Activated CD4-positive, alpha-beta T cell treated with anti-CD3 and anti-CD28 coated beads, Interleukin-10, Interleukin-2, amounts not matched to agents 100 ng/mL and 50 ng/mL, durations not matched to agents 16 hours and 8 hours (primary cell): ENCODE results near the gene PIAS2.
"Not testable (repeated sequence)": the region's sequence is repeated elsewhere in the genome, so short reads cannot be mapped to it uniquely, and the experiment has no call there.

Source experiments
- DNase-seq: peaks from one replicate; pipeline ENCODE4 v3.0.0-alpha.2; 2020

The PIAS2 gene

DNA sequence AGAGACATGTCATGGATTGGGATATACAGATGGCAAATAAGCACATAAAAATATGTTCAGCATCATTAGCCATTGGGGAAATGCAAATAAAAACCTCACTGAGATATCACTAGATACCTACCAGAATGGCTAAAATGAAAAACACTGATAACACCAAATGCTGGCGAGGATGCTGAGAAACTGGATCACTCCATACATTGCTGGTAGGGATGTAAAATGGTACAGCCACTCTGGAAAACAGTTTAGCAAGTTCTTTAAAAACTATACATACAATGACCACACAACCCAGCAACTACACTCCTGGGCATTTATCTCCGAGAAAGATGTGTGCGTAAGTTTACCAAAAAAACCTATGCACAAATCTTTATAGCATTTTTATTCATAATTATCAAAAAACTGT, 13.9 kb downstream of the PIAS2 start:
- no peak for DNase-seq

DNA sequence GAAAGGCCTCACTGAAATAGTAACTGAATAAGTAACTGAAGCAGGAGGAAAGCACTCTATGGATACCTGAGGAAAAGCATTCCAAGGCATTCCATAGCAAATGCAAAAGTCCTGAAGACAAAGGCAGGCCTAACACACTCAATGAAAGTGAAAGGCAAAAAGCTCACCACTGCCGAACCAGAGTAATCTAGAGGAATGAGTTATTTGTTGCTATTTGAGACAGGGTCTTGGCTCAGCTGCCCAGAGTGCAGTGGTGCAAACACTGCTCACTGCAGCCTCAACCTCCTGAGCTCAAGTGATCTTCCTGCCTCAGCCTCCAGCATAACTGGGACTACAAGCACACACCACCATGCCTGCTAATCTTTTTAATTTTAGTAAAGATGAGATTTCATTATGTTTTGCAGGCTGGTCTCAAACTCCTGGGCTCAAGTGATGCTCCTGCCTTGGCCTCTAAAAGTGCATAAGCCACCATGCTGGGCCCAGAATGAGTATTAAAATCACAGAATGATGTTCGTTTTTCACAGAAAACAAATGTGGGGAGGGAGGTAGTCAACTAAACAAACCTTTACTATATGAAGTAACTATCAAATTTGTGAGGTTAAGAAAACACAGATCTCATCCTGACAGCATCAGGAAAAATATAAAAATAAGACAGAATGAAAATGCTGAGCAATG, 17.9 kb downstream of the PIAS2 start:
- peak; percentile 28 for DNase-seq

DNA sequence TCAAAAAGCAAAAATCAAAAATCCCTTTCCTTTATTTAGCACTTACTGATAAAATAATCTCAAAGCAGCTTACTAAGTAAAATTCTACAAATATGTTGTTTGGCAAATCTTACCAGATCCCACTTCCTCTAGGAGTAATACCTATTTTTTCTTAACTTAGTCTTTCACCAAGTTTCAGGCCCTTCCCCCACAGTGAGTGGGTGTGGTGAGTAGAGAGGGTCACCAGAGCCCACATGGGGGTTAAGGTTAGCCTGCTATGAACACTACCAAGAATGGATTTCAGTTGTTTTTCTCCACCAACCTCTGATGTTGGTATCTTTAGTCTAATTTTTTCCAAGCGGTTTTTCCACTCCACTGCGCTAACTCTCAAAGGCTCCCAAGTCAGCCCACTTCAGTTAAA, 23.2 kb downstream of the PIAS2 start:
- no peak for DNase-seq

GRCh38 chr18:46893360-46893759, 23.9 kb downstream of the PIAS2 start:
- no peak for DNase-seq

GRCh38 chr18:46892842-46893241, 24.5 kb downstream of the PIAS2 start:
- peak; percentile 16 for DNase-seq

DNA sequence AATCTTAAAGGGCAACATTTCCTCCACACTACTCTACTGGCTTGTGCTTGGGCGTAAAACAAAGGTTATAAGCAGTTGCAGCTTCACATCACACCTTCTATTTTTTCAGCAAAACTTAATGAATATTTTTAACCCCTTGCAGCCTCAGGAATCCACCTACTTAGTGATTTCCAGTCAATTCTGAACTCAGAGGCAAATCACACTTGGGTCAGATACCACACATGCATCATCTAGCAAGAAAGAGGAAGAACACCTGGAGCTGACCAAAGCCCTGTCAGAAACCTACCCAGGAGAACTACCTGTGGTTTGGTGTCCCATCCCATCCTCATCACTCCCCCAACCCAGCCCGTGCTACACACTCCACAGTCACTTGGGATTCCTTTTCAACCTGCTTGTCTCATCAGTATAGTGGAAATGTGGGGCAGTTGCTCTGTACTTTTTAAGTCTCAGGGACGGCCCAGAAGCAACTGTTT, 25.5 kb downstream of the PIAS2 start:
- DNase-seq: peak; percentile 59

- DNase-seq: no peak
These were observed 28.3 kb downstream of the PIAS2 start for GRCh38 chr18:46888965-46889364.

- DNase-seq: no peak
These were observed 30.4 kb downstream of the PIAS2 start for GRCh38 chr18:46886893-46887292.

GRCh38 chr18:46883180-46883579, 34.1 kb downstream of the PIAS2 start:
- DNase-seq: no peak

DNA sequence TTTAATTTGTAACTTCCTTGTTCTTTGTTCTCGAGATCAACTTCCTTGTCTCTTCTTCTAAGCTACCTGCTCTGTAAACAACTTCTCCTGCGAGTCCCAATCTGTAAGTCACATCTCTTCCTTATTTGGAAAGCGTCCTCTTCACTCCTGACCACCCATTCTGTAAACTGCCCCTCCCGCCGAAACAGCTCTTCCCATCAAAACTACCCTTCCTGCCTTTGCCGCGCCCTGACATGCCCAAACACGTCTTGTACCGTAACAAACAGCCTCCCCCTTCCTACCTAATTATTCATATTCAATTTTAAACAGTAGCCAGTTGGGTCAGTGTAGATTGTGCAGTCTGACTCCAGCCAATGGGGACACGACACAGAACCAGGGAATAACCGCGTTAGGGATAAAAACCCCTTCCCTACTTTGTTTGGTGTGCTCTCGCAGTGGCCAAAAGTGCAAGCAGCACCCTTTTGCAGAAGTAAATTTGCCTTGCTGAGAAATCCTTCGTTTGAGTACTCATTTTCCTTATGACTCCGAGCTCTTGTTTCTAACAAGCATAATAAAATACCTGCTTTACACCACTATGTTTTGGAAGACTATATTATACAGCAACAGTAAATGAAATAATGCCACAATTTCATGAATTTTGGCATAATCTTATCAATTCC, 39.8 kb downstream of the PIAS2 start:
- DNase-seq: no peak

DNA sequence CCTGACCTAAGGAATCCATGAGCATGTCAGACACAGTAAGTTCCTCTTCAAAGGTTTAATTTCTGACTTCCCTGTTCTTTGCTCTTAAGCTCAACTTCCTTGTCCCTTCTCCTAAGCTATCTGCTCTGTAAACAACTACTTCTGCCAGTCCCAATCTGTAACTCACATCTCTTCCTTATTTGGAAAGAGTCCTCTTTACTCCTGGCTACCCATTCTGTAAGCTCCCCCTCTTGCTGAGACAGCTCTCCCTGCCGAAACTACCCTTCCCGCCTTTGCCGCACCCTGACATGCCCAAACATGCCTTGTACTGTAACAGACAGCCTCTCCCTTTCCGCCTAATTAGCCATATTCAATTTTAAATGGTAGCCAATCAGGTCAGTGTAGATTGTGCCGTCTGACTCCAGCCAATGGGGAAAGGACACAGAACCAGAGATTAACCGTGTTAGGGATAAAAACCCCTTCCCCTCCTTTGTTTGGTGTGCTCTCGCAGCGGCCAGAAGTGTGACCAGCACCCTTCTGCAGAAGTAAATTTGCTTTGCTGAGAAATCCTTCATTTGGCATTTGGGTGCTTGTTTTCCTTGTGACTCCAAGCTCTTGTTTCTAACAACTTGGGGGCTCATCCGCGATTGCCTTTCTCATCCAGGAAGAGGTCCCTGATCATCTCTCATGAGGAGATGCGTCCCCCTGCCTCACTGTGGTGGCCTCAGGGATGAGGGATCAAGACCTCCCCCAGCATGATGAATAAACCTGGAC, 49.0 kb downstream of the PIAS2 start:
- no peak for DNase-seq

GRCh38 chr18:46867367-46868143, 49.8 kb downstream of the PIAS2 start:
- DNase-seq: no peak

DNA sequence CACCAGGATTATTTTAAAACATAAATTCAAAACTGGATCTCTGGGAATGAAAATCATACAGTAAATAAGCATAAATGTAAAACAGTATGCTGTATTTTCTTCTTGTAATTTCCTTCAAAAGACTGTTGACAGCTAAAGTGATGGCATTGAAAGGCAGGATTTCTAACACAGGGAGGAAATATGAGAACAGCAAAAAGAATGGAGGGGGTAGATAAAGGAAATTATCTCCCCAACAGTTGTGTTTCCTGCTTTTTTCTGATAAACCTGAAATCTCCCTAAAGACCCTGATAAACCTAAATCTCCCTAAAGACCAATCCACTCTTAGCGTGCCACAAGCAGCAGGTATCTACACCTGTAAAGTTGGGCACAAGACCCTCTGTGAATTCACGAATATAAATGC, 50.8 kb downstream of the PIAS2 start:
- no peak for DNase-seq

DNA sequence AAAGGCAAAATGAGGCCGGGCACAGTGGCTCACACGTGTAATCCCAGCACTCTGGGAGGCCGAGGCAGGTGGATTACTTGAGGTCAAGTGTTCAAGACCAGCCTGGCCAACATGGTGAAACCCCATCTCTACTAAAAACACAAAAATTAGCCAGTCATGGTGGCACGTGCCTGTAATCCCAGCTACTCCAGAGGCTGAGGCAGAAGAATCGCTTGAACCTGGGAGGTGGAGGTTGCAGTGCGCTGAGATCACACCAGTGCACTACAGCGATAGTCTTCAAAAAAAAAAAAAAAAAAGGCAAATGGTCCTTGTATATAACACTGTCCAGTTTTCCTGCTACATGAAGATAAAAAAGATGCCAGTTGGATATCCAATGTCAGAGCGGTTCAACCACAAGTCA, 52.1 kb downstream of the PIAS2 start:
- not testable (repeated sequence) for DNase-seq

- DNase-seq: no peak
These were observed 57.5 kb downstream of the PIAS2 start for GRCh38 chr18:46859855-46860254.

GRCh38 chr18:46858290-46858689, 59.0 kb downstream of the PIAS2 start:
- no peak for DNase-seq

- DNase-seq: no peak
These were observed 60.3 kb downstream of the PIAS2 start for GRCh38 chr18:46856973-46857372.

GRCh38 chr18:46849007-46849406, 68.3 kb downstream of the PIAS2 start:
- no peak for DNase-seq

DNA sequence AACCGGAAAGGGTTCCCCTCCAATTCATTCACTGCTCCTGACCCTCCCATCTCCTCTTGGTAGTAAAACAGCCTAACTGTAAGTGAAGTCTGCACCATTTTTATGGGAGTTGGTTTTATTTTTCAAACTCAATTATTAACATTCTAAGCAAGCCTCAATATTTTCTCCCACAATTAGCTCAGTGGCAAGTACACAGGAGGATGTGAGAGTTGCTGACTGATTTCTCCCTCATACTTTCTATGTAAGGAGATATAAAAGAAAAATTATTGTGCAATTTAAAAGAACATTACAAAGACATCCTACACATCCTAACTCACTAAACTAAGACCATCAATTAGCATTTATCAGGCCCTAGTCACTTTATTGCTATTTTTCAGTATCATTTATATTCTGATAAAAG, 73.9 kb downstream of the PIAS2 start:
- no peak for DNase-seq

DNA sequence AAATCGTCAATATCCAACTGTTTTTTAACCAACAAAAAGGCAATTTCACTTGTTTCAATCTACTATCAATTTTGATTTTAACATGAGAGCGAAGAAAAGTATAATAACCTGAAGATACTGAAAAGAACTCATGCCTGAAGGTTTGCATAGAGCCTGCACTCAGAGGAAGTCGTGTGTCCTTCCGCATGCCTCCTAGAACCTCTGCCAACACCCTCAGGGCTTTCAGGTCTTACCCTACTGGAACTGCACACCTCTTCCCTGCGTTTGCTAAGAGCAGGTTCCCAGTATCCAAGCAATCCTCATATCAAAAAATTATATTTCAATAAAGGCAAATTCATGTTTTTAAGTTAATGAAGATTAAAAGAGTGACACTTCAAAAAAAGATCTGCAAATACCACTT, 74.7 kb downstream of the PIAS2 start:
- DNase-seq: no peak

DNA sequence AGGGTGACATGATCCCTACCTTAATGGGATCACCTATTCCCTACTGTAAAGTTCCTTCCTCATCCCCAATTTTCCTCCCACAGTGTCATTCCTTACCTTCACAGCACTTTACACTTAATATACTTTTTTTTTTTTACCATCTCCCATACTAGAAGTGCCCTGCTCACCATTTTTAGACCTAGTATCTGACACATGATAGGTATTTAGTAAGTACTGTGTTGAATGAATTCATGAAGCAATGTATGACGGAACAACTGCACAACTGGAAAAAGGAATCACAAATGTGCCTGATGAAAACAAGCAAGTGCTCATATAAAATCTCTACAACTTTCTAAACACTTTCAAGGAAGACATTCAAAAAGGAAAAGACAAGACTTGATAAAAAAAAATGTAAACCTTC, 83.4 kb downstream of the PIAS2 start:
- DNase-seq: no peak

DNA sequence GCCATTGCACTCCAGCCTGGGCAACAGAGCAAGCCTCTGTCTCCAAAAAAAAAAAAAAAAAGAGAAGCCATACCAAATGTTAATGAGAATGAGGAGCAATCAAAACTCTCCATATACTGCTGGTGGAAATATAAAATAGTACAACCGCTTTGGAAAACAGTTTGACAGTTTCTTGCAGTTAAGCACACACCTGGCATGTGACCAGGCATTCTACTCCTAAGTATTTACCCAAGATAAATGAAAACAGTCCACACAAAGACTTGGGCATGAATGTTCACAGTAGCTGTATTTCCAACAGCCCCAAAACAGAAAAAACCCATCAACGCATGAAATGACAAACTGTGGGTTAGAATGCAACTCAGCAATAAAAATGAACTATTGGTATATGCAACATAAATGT, 84.5 kb downstream of the PIAS2 start:
- no peak for DNase-seq

DNA sequence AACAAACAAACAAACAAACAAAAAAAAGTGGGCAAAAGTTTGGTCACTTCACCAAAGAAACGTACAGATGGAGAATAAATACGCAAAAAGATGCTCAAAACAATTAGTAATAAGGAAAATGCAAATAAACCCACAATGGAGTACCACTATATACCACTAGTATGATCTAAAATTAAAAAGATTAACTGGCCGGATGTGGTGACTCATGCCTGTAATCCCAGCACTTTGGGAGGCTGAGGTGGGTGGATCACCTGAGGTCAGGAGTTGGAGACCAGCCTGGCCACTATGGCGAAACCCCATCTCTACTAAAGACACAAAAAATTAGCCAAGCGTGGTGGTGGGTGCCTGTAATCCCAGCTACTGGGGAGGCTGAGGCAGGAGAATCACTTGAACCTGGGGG, 84.9 kb downstream of the PIAS2 start:
- DNase-seq: not testable (repeated sequence)
